ENCODE data around the gene PFKL. TPM values are rescaled to one million over a fixed set of nuclear protein-coding genes. Genes with fewer than 3 reads are reported as not detected.

Gene PFKL
- total and polyA plus RNA-seq, 12 donors, result 16.6 to 123 (median 94.1) TPM

DNA sequence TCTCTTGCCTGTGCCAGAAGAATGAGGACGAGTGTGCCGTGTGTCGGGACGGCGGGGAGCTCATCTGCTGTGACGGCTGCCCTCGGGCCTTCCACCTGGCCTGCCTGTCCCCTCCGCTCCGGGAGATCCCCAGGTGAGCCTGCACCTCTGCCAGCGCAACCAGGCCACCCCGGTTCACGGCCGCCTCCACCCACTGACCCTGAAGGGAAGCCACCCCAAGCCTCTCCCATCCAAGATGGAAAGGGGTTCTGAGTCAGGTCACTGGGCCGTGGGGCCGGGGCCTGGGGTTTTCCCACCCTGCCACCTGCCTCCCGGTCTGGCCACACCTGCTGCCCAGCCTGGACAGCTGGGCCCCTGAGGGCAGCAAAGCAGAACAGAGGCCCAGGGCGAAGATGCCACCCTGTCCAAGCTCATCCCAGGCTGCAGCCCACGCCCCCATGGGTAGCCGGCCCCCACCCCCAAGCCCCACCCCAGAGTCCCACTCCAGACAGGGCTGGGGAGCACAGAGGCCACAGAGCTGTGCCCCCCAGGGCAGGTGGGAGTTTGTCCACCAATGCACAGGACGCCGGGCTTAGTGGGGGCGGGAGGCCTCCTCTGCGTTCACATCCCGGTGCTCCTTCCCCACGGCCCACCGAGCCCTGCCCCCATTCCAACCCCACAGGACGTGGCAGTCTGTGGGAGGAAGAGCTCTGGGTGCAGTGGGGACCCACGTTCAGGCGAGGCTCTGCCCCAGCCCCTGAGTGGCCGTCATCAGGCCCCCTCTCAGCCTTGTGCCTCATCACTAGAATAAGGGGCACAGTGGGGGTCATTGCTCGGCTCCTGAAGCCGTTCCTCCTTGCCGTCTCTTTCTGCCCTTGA lies 8.5 kb upstream of the PFKL start:
- Histone ChIP-seq H3K27me3 (peaks cover 10% of the 10 kb centered on the region), H3K4me1 (replicated peaks in 1 of 2) (peaks cover 0 to 6% of the 10 kb centered on the region in 2 donors), H3K9me3 (replicated peaks in 1 of 3) (no peaks in the 10 kb centered on the region), H3K27ac (no peak overlapping the region), H3K36me3 (replicated peaks in 1 of 2) (no peaks in the 10 kb centered on the region), H3K4me3 (no peak overlapping the region)
- 75 to 97% (median 83%) methylated on average over 6 to 33 of the region's 33 CpGs for WGBS, 4 donors
- peak in 1 of 7 donors; percentile 4 for DNase-seq
- intact Hi-C loops (cut with DNase I), result no loop called here
- TF ChIP-seq CTCF (IDR thresholded peaks at IDR 0.05) (no peak), POLR2A (IDR thresholded peaks at IDR 0.05) (no peak)

GRCh38 chr21:44291936-44292811 lies 7.7 kb upstream of the PFKL start:
- peak in 1 of 7 donors; percentile 7 for DNase-seq
- Histone ChIP-seq H3K27ac (no peak overlapping the region), H3K27me3 (peaks cover under 1% of the 10 kb centered on the region), H3K9me3 (replicated peaks in 1 of 3) (no peaks in the 10 kb centered on the region), H3K4me3 (no peak overlapping the region), H3K36me3 (replicated peaks in 1 of 2) (no peaks in the 10 kb centered on the region), H3K4me1 (replicated peaks in 1 of 2) (peaks cover 0 to 6% of the 10 kb centered on the region in 2 donors)
- TF ChIP-seq POLR2A (IDR thresholded peaks at IDR 0.05) (no peak), CTCF (IDR thresholded peaks at IDR 0.05) (no peak)
- WGBS, 4 donors, result 66 to 70% (median 66%) methylated on average over 14 to 25 of the region's 25 CpGs
- intact Hi-C loops (cut with DNase I), result no loop called here

DNA sequence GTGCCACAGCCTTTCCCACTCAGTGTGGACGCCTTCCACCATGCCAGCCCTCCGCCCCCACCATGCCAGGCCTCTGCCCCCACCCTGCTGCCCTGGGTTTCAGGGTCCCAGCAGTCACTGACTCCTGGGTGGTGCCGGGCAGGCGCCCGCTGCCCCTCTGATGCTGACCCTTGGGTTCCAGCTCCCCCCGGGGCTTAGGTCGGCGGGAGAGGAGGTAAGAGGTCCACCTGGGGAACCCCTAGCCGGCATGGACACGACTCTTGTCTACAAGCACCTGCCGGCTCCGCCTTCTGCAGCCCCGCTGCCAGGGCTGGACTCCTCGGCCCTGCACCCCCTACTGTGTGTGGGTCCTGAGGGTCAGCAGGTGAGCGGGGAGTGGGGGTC lies 7.0 kb upstream of the PFKL start:
- TF ChIP-seq CTCF (IDR thresholded peaks at IDR 0.05) (no peak), POLR2A (IDR thresholded peaks at IDR 0.05) (no peak)
- Histone ChIP-seq H3K4me3 (no peak overlapping the region), H3K4me1 (replicated peaks in 1 of 2) (peaks cover 0 to 12% of the 10 kb centered on the region in 2 donors), H3K36me3 (replicated peaks in 1 of 2) (no peaks in the 10 kb centered on the region), H3K9me3 (replicated peaks in 1 of 3) (no peaks in the 10 kb centered on the region), H3K27me3 (no peaks in the 10 kb centered on the region), H3K27ac (no peak overlapping the region)
- DNase-seq, result peak in 1 of 7 donors; percentile 4
- WGBS, 4 donors, result 80 to 93% (median 87%) methylated on average over 1 to 15 of the region's 15 CpGs
- intact Hi-C loops (cut with DNase I), result no loop called here

DNA sequence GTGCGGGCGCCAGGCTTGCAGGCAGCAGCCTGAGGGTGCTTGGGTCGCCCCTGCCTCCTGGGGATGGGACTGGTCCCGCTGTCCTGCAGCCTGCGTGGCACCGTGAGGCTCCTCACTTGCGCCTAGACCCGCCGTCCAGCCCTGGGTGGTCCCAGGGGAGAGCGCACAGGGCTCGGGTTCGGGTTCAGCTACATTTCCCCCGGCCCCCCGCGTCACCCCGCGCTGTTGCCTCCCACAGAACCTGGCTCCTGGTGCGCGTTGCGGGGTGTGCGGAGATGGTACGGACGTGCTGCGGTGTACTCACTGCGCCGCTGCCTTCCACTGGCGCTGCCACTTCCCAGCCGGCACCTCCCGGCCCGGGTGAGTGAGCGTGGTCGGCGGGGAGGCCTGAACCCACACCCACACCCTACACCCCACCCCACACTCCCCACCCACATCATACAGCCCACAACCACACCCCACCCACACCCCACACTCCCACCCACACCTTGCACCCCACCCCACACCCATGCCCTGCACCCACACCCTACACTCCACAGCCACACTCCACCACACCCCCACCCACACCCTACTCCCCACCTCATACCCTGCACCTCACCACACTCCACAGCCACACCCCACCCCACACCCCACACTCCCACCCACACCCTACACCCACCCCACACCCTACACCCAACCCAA lies 6.2 kb upstream of the PFKL start:
- Histone ChIP-seq H3K27me3 (no peaks in the 10 kb centered on the region), H3K36me3 (replicated peaks in 1 of 2) (no peaks in the 10 kb centered on the region), H3K4me1 (replicated peaks in 1 of 2) (peaks cover 0 to 15% of the 10 kb centered on the region in 2 donors), H3K9me3 (replicated peaks in 1 of 3) (no peaks in the 10 kb centered on the region), H3K4me3 (no peak overlapping the region), H3K27ac (no peak overlapping the region)
- DNase-seq, result no peak
- TF ChIP-seq CTCF (IDR thresholded peaks at IDR 0.05) (no peak), POLR2A (IDR thresholded peaks at IDR 0.05) (no peak)
- 82 to 92% (median 90%) methylated on average over 20 to 33 of the region's 33 CpGs for WGBS, 4 donors
- intact Hi-C loops (cut with DNase I), result no loop called here

Data from adrenal gland (tissue), 12 donors.